Mucosa of stomach (tissue), 1 donor: ENCODE data around the gene C13orf46.

ENCODE experiments used
- H3K27me3 ChIP-seq: one replicate; pipeline ENCODE4 v1.7.0; 2013; ENCODE audit warnings: mild to moderate bottlenecking, low read length; ENCODE audit not compliant: control insufficient read depth, insufficient read depth
- H3K36me3 ChIP-seq: one replicate; pipeline ENCODE4 v1.7.0; 2013; ENCODE audit warnings: low read length; ENCODE audit not compliant: control insufficient read depth, insufficient read depth
- H3K4me1 ChIP-seq: one replicate; pipeline ENCODE4 v1.7.0; 2013; ENCODE audit warnings: mild to moderate bottlenecking, low read length; ENCODE audit not compliant: control insufficient read depth, insufficient read depth
- H3K4me3 ChIP-seq: one replicate; pipeline ENCODE4 v1.7.0; 2013; ENCODE audit warnings: low read length
- H3K9ac ChIP-seq: one replicate; pipeline ENCODE4 v1.7.0; 2013; ENCODE audit warnings: mild to moderate bottlenecking, low read length, moderate library complexity
- H3K9me3 ChIP-seq: one replicate; pipeline ENCODE4 v1.7.0; 2013; ENCODE audit warnings: mild to moderate bottlenecking, low read length, moderate library complexity; ENCODE audit not compliant: control insufficient read depth
- donor health status: Pancreatic carcinoma.

Gene C13orf46

DNA sequence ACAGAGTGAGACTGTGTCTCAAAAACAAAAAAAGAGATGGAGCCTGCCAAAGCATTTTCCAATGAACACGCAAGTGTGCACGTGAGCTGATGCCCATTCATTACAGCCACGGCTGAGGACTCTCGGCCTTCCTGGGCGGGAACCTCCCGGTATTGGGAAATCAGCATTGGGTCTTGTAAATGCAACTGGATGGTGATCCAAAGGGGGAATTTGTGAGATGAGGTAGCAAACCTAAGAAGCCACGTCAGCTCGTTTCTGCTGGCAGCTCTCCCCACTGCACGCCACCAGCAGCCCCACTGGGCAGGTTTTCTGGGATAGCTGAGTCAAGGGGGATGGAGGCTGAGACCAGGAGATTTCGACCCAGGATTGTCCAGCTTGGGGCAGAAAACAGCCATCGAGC is 11.5 kb downstream of the C13orf46 start:
- Histone ChIP-seq H3K4me1 (no peaks in the 10 kb centered on the region), H3K9me3 (no peaks in the 10 kb centered on the region), H3K4me3 (no peak overlapping the region), H3K36me3 (no peaks in the 10 kb centered on the region), H3K27me3 (no peaks in the 10 kb centered on the region), H3K9ac (no peak overlapping the region)

DNA sequence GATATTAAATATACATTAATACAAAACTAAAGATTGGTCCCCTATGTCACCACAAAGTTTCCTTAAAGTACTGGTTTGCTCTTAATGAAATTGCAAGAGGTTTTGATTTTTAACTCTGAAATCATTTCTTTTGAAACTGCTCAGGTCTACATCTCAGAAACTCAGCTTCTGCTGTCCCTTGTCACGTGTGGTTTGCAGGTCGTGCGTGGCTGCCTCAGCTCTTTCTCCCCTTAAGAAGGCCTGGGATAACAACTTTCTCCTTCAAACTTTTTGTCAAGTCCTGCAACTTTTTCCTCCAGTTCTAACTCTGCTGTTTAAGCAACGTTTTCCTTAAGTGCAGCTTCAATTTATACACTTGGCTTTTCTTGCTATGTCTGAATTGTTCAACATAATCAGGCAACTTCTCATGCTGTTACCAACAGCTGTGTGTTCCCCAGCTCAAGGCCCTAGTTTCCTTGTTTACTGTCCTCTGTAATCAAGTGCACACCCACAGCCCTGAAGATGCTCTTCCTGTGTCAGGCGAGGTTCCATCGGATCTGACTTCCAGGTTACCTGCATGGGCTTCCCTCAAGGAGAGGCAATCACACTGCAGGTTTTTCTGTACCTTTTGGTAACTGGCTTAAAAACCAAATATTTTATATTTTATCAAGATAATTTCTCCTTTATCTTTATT is 13.5 kb downstream of the C13orf46 start:
- no peaks in the 10 kb centered on the region for H3K27me3 ChIP-seq
- no peaks in the 10 kb centered on the region for H3K4me1 ChIP-seq
- H3K9me3 ChIP-seq: no peaks in the 10 kb centered on the region
- no peak overlapping the region for H3K4me3 ChIP-seq
- no peak overlapping the region for H3K9ac ChIP-seq
- no peaks in the 10 kb centered on the region for H3K36me3 ChIP-seq

DNA sequence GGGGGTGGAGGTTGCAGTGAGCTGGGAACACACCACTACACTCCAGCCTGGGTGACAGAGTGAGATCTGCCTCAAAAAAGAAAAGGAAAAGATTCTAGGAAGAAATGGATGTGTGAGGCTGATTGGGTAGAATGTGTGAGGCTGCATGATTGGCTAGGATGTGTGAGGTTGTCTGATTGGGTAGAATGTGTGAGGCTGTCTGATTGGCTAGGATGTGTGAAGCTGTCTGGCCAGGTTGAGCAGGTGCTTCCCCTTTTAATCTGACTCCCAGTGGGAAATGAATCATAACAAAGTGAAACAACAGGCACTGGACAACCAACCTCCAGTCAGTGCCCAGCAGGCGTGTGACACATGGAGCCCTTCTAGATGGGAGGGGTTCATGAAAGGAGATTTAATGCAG is 14.7 kb downstream of the C13orf46 start:
- Histone ChIP-seq H3K27me3 (no peaks in the 10 kb centered on the region), H3K9me3 (no peaks in the 10 kb centered on the region), H3K9ac (no peak overlapping the region), H3K4me1 (no peaks in the 10 kb centered on the region), H3K36me3 (no peaks in the 10 kb centered on the region), H3K4me3 (no peak overlapping the region)

DNA sequence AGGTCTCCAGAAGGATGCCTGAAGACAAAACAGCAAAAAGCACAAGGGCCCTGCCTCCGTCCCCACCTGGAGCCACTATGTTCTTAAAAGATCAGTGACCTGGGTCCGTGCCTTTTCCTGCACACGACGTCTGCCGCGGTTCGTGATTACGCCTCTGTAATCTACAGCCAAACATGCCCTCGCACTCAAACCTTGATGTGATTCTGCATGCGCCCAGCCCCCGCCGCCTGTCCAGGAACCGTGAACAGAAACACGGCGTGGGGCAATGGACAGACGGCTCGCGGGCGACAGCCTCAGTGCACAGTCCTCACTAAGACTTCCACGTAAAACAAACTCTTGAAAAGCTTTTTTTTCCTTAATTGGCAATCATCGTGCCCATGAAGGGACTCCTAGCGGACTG is 15.5 kb downstream of the C13orf46 start:
- no peaks in the 10 kb centered on the region for H3K36me3 ChIP-seq
- no peaks in the 10 kb centered on the region for H3K4me1 ChIP-seq
- no peaks in the 10 kb centered on the region for H3K27me3 ChIP-seq
- no peak overlapping the region for H3K4me3 ChIP-seq
- no peak overlapping the region for H3K9ac ChIP-seq
- H3K9me3 ChIP-seq: no peaks in the 10 kb centered on the region

DNA sequence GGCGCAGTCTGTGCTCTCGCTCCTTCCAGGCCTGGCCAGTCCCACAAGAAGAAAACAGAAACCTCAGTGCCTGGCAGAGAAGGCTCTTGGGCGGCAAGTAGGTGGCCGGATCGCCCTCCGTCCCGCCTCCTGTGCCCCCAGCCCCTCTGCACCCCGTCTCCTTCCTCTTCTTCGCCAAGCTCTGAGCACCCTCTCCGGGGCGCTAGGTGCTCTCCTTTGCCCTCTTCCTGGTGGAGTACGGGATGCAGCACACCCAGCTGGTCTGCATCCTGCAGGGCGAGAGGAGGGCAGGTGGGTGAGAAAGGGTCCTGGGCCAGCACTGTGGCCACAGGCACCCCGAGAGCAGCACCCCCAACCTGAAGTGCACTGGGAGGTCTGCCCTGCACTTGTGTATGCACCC is 17.3 kb downstream of the C13orf46 start:
- Histone ChIP-seq H3K36me3 (no peaks in the 10 kb centered on the region), H3K4me1 (peaks cover 1% of the 10 kb centered on the region), H3K27me3 (no peaks in the 10 kb centered on the region), H3K4me3 (no peak overlapping the region), H3K9ac (no peak overlapping the region), H3K9me3 (no peaks in the 10 kb centered on the region)

DNA sequence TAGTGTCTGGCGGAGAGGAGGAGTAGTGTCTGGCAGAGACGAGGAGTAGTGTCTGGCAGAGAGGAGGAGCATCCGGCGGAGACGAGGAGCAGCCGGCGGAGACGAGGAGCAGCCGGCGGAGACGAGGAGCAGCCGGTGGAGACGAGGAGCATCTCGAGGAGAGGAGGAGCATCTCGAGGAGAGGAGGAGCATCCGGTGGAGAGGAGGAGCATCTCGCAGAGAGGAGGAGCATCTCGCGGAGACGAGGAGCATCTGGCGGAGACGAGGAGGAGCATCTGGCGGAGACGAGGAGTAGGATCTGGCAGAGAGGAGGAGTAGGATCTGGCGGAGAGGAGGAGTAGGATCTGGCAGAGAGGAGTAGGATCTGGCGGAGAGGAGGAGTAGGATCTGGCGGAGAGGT is 18.2 kb downstream of the C13orf46 start:
- no peaks in the 10 kb centered on the region for H3K9me3 ChIP-seq
- no peaks in the 10 kb centered on the region for H3K36me3 ChIP-seq
- no peaks in the 10 kb centered on the region for H3K27me3 ChIP-seq
- no peak overlapping the region for H3K4me3 ChIP-seq
- H3K9ac ChIP-seq: no peak overlapping the region
- peaks cover 10% of the 10 kb centered on the region for H3K4me1 ChIP-seq

DNA sequence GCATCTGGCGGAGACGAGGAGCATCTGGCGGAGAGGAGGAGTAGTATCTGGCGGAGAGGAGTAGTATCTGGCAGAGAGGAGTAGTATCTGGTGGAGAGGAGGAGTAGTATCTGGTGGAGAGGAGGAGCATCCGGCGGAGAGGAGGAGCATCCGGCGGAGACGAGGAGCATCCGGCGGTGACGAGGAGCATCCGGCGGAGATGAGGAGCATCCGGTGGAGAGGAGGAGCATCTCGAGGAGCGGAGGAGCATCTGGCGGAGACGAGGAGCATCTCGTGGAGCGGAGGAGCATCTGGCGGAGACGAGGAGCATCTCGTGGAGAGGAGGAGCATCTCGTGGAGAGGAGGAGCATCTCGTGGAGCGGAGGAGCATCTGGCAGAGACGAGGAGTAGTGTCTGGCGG is 18.6 kb downstream of the C13orf46 start:
- Histone ChIP-seq H3K4me3 (no peak overlapping the region), H3K27me3 (no peaks in the 10 kb centered on the region), H3K9me3 (no peaks in the 10 kb centered on the region), H3K4me1 (peaks cover 11% of the 10 kb centered on the region), H3K36me3 (no peaks in the 10 kb centered on the region), H3K9ac (no peak overlapping the region)

DNA sequence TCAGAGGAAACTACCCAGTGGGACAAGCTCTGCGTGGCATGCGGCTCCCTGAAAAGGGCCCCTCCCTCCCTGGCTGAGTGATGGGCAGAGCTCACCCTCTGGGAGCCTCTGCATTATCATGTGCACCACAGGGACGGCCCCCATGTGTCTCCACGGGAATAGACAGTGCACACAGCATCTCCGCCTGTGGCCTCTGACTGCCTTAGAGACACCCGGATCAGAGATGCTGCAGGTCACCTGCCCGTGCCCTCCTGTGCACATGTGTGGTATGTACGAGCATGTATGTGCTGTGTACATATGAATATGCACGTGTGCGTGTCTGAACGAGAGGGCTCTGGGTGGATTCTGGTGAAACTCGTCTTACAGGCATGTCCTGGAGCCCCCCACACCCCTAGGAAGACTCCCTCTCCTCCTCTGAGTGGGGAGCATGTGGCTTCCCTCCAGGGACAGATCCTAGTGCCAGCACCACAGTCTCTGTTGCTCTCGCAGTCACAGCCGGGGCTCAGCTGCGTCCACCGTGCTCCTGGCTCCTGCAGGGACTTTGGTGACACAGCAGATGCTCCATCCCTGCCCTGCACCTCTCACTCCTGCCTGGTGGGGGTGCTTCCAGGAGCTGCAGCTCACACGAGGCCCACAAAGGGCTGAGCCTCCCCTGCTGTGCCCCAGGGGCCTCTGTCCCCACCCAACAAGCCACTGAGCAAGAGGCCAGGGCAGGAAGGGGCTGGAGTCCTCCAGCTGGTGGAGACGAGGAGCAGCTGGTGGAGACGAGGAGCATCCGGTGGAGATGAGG is 19.6 kb downstream of the C13orf46 start:
- Histone ChIP-seq H3K4me1 (peaks cover 11% of the 10 kb centered on the region), H3K9ac (no peak overlapping the region), H3K9me3 (no peaks in the 10 kb centered on the region), H3K4me3 (no peak overlapping the region), H3K36me3 (no peaks in the 10 kb centered on the region), H3K27me3 (no peaks in the 10 kb centered on the region)

DNA sequence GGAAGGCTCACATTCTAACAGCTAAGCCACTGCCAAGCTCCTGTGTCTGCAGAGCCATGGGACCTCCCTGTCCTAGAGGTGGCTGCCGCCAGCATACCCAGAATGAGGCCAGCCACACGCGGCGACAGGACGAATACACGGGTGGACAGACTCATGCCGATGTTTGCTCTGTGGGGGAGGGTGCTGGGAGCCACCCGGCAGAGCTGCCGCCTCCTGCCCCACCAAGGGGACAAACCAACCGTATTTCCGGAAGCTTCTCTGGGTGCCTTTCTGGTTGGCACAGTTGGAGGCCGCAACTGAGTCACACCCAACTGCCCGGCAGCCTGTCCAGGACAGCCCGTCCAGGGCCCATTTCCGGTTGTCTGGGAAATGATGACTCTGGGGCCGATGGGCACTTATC is 20.3 kb downstream of the C13orf46 start:
- Histone ChIP-seq H3K27me3 (no peaks in the 10 kb centered on the region), H3K9ac (no peak overlapping the region), H3K4me1 (peaks cover 11% of the 10 kb centered on the region), H3K36me3 (no peaks in the 10 kb centered on the region), H3K9me3 (no peaks in the 10 kb centered on the region), H3K4me3 (no peak overlapping the region)

DNA sequence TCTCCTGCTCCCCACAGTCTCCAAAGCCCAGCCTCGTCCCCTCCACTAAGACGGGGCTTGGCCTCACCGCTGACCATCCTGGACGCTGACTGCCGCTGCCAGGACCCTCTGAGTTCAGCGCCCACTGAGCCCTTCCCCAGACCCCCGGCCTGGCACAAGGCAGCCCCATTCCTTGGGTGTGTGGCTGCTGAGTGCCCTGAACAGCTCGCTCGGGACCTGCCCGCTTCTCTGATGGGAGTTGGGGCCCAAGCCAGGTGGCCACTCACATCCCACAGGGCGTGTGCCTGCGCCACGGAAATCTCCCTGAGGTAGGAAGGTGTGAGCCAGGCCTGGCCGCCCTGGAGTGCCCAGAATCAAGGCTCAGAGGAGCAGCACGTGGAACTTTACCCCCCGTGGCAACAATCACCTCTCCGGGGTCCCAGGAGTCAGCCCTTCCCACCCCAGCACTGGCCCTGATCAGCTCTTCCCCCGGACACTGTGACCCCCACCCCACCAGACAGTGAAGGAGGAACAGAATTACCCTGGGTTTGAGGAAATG is 20.8 kb downstream of the C13orf46 start:
- Histone ChIP-seq H3K4me3 (no peak overlapping the region), H3K27me3 (no peaks in the 10 kb centered on the region), H3K9me3 (no peaks in the 10 kb centered on the region), H3K4me1 (peaks cover 11% of the 10 kb centered on the region), H3K9ac (no peak overlapping the region), H3K36me3 (no peaks in the 10 kb centered on the region)

DNA sequence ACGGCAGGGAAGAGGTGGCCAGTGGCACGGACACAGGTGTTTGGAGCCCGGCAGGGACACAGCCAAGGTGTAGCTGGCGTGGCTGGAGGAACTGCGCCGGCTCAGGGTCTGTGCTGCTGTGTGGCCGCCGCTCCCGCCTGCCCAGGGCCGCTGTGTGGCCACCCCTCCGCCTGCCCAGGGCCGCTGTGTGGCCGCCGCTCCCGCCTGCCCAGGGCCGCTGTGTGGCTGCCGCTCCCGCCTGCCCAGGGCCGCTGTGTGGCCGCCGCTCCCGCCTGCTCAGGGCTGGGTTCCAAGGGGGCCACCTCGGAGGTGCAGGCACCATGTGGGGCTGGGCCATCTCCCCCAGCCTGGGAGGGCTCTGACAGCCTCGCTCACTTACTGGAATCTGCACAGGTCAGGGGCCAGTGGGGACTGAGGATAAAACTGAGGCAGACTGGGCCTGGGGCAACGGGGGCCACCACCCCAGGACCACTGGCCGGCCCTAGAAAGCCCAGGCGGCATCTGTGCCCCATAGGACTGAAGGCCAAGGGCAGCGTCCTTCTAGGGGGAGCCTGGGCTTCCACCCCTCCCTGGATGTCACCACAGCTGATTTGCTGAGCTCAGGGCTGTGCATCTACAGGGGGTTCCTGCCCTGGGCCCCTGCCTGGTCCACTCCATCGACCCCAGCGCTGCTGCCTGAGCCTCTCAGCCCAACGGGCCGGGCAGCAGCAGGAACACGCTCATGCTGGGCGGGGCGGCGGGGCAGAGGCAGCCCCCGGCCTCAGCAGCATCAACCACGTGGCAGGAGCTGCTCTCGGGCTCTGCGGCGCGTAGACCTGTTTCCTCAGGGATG is 21.5 kb downstream of the C13orf46 start:
- Histone ChIP-seq H3K9ac (no peak overlapping the region), H3K36me3 (no peaks in the 10 kb centered on the region), H3K9me3 (no peaks in the 10 kb centered on the region), H3K4me3 (no peak overlapping the region), H3K27me3 (no peaks in the 10 kb centered on the region), H3K4me1 (peaks cover 11% of the 10 kb centered on the region)
